Measurements from ENCODE around the gene SERINC2.
"Not testable (repeated sequence)": the region's sequence is repeated elsewhere in the genome, so short reads cannot be mapped to it uniquely, and the experiment has no call there.

Gene SERINC2

DNA sequence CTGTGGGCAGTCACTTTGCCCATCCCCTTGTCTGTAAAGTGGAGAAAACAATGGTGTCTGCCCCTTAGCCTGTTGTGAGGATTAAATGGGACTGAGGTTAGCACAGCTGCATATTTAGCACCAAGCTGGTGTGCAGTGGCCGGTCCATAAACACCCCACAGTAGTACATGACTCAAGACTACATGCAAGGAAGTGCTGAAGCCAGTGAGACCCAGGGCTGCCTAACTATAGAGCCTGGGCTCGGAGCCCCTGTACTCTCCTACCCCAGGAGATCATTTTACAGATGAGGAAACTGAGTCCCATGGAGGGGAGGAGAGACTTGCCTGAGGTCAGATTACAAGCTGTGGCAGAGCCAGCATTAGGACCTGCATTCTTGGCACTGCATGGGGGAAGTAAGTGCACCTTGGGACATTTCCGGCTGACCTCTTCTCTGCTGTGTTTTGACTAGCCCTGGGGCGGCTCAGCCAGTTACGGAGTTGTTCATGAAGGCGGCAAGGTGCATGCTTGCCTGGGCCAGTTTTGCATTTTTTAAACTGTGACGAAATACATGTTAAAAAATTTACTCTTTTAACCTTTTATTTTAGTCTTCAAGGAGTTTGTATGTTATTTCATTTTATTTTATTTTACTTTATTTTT is 3.2 kb downstream of the SERINC2 start:
- DNase-seq: no peak

GRCh38 chr1:31417148-31417547 is 4.1 kb downstream of the SERINC2 start:
- no peak for DNase-seq

GRCh38 chr1:31418626-31419323 is 5.8 kb downstream of the SERINC2 start:
- DNase-seq: no peak

DNA sequence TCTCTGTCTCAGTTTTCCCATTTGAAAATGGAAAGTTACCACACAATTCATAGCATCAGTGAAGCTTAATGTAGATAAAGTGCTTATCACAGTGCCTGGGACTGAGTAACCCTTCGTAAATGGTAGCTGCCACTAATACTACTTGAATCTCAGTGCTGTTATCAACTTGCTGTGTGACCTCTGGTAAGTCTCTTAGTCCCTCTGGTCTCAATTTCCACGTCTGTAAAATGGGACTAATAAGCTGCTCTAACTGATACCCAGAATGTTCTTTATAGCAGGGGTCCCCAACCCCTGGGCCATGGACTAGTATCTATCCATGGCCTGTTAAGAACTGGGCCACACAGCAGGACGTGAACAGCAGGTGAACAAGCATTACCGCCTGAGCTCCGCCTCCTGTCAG is 7.7 kb downstream of the SERINC2 start:
- no peak for DNase-seq

- no peak for DNase-seq
Observed at GRCh38 chr1:31421371-31422040, 8.5 kb downstream of the SERINC2 start.

GRCh38 chr1:31422505-31423319 is 9.7 kb downstream of the SERINC2 start:
- peak; percentile 76 for DNase-seq

GRCh38 chr1:31423418-31423947 is 10.5 kb downstream of the SERINC2 start:
- DNase-seq: no peak

GRCh38 chr1:31424568-31424967 is 11.6 kb downstream of the SERINC2 start:
- no peak for DNase-seq

DNA sequence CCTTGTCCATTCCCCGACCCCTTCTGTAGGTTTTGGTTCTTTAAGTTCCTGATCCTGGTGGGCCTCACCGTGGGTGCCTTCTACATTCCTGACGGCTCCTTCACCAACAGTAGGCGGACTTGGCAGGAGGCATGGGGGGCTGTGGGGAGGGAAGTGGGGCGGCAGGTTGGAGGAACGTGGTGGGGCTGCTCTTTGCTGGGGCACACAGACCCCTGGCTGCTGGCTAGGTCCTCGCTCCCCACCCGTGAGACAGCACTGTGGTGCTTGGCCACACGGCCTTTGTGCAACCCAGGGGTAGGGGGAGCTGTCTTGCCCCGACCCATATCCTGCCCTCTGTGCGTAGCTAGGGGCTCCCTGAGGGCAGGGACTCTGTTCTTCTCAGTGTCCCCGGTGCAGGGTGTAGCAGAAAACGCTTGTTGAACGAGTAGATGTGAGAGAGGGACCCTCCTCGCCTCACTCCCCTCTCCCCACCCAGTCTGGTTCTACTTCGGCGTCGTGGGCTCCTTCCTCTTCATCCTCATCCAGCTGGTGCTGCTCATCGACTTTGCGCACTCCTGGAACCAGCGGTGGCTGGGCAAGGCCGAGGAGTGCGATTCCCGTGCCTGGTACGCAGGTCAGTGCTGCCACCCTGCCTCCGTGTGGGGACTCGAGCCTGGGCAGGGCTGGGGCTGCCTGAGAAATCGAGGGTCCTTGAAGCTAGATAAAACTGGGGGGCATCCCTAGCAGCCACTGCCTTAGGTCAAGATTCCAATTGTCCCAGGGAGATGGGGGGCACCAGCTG is 12.5 kb downstream of the SERINC2 start:
- no peak for DNase-seq

- DNase-seq: no peak
Observed at GRCh38 chr1:31426249-31426922, 13.4 kb downstream of the SERINC2 start.

GRCh38 chr1:31427322-31427721 is 14.3 kb downstream of the SERINC2 start:
- no peak for DNase-seq

GRCh38 chr1:31428436-31429221 is 15.6 kb downstream of the SERINC2 start:
- no peak for DNase-seq

- no peak for DNase-seq
Observed at GRCh38 chr1:31429583-31429982, 16.6 kb downstream of the SERINC2 start.

- not testable (repeated sequence) for DNase-seq
Observed at GRCh38 chr1:31431351-31432257, 18.6 kb downstream of the SERINC2 start.

- no peak for DNase-seq
Observed at GRCh38 chr1:31432592-31433395, 19.8 kb downstream of the SERINC2 start.

DNA sequence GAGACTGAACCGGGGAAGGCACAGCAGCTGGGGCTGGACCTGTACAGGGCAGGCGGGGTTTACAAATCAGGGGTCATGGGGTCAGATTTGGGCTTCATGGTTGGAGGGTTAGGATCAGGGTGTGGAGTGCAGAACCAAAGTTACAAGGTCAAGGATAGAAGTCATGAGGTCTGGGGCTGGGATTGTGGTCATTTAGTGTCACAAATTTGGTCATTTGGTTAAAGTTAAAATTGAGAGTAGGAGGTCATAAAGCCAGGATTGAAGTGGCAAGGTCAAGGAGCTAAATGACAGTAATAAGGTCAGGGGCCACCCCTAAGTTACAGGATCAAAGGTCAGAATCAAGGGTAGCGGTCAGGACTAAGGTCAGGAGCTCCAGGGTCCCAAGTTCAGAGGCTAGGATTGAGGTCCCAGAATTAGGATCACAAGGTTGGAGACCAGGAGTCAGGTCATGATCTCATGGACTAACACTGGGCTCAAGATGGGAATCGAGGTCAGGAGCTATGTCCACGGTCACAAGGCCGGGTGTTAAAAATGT is 20.4 kb downstream of the SERINC2 start:
- DNase-seq: no peak

DNA sequence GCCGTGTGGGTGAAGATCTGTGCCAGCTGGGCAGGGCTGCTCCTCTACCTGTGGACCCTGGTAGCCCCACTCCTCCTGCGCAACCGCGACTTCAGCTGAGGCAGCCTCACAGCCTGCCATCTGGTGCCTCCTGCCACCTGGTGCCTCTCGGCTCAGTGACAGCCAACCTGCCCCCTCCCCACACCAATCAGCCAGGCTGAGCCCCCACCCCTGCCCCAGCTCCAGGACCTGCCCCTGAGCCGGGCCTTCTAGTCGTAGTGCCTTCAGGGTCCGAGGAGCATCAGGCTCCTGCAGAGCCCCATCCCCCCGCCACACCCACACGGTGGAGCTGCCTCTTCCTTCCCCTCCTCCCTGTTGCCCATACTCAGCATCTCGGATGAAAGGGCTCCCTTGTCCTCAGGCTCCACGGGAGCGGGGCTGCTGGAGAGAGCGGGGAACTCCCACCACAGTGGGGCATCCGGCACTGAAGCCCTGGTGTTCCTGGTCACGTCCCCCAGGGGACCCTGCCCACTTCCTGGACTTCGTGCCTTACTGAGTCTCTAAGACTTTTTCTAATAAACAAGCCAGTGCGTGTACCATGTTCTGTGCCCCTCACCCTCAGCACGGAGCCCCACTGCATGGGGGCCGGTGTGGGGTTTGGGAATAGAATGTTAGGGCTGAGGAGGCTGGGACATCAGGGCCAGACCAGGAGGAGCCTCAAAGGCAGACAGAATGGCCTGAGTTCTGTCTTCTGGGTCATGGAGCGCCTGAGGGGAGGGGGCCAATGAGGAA is 21.3 kb downstream of the SERINC2 start:
- no peak for DNase-seq

- no peak for DNase-seq
Observed at GRCh38 chr1:31434979-31435378, 22.0 kb downstream of the SERINC2 start.

Data from activated CD4-positive, alpha-beta T cell treated with anti-CD3 and anti-CD28 coated beads, Interleukin-2, Interleukin-6, amounts not matched to agents 100 ng/mL and 50 ng/mL, durations not matched to agents 16 hours and 8 hours (primary cell).